ENCODE results near the gene GOLPH3L.

The GOLPH3L gene

GRCh38 chr1:150629115-150629928 lies 67.6 kb downstream of the GOLPH3L start, which contains the start of gene ENSA (continued):
- TF ChIP-seq CTCF (tag by site-specific recombination; IDR thresholded peaks at IDR 0.05) = no peak
- no peak for TF ChIP-seq ZNF48 (tag by site-specific recombination; IDR thresholded peaks at IDR 0.05)
- no peak for TF ChIP-seq REST (tag by site-specific recombination; IDR thresholded peaks at IDR 0.05)
- TF ChIP-seq ZNF354C (tag by site-specific recombination; IDR thresholded peaks at IDR 0.05; ENCODE audit: borderline replicate concordance, low read depth) = no peak
- TF ChIP-seq ZFP41 (tag by site-specific recombination; IDR thresholded peaks at IDR 0.05; ENCODE audit: borderline replicate concordance) = no peak
- TF ChIP-seq GLIS1 (tag by site-specific recombination; IDR thresholded peaks at IDR 0.05) = peak; percentile 59
- no peak for TF ChIP-seq ZNF530 (tag by site-specific recombination; IDR thresholded peaks at IDR 0.05; ENCODE audit: low read depth)
- TF ChIP-seq TSHZ1 (tag by site-specific recombination; IDR thresholded peaks at IDR 0.05; ENCODE audit: borderline replicate concordance) = no peak
- no peak for TF ChIP-seq TCF7L2 (IDR thresholded peaks at IDR 0.05; ENCODE audit: borderline replicate concordance, low read depth, low read length)
- no peak for TF ChIP-seq ZNF843 (tag by site-specific recombination; IDR thresholded peaks at IDR 0.05)
- TF ChIP-seq ZSCAN16 (tag by site-specific recombination; IDR thresholded peaks at IDR 0.05) = no peak
- no peak for TF ChIP-seq ZNF664 (tag by site-specific recombination; IDR thresholded peaks at IDR 0.05)
- no peak for TF ChIP-seq ZNF623 (tag by site-specific recombination; IDR thresholded peaks at IDR 0.05)
- no peak for TF ChIP-seq ZNF146 (tag by site-specific recombination; IDR thresholded peaks at IDR 0.05)
- no peak for TF ChIP-seq ZNF211 (tag by site-specific recombination; IDR thresholded peaks at IDR 0.05; ENCODE audit: low read depth)
- peak; percentile 31 for TF ChIP-seq PRDM10 (tag by site-specific recombination; IDR thresholded peaks at IDR 0.05)
- TF ChIP-seq SCRT2 (tag by site-specific recombination; IDR thresholded peaks at IDR 0.05) = no peak
- no peak for TF ChIP-seq ZNF274 (IDR thresholded peaks at IDR 0.05; ENCODE audit: low read length)
- TF ChIP-seq ZNF274 (tag by site-specific recombination; IDR thresholded peaks at IDR 0.05; ENCODE audit: borderline replicate concordance) = no peak
- no peak for TF ChIP-seq AEBP2 (tag by site-specific recombination; IDR thresholded peaks at IDR 0.05; ENCODE audit: borderline replicate concordance)
- peak; percentile 100 for TF ChIP-seq ATF2 (tag by site-specific recombination; IDR thresholded peaks at IDR 0.05; ENCODE audit: low read depth)
- TF ChIP-seq ZNF404 (tag by site-specific recombination; IDR thresholded peaks at IDR 0.05) = no peak
- TF ChIP-seq ZNF426 (tag by site-specific recombination; IDR thresholded peaks at IDR 0.05) = no peak

All from HEK293 (cell line).